Gastrocnemius medialis (tissue), 4 donors: ENCODE results near the gene ARHGAP27. TPM values are rescaled to one million over a fixed set of nuclear protein-coding genes. Genes with fewer than 3 reads are reported as not detected.

Source experiments
- ATAC-seq, 2 donors: fragments of 150-250 bp; one replicate each; pipeline ENCODE4 v1.9.1; 2016
- DNase-seq, 2 donors: peaks; one replicate each; pipeline ENCODE4 v3.0.0-alpha.2; 2019
- H3K27ac ChIP-seq, 4 donors: fragments of 200-600 bp; sonication (generic); 1 replicate in 1 of 4; 2 replicates in 3 of 4; pipeline ENCODE4 v1.5.1; 2016 to 2018; ENCODE audit warnings: mild to moderate bottlenecking in 2 of 4, moderate library complexity in 1 of 4
- H3K27me3 ChIP-seq, 3 donors: fragments of 200-600 bp; sonication (generic) in 2 of 3; 1 replicate in 1 of 3; 2 replicates in 2 of 3; pipeline versions ENCODE4 v1.5.1 to v1.6.0; 2016 to 2019; ENCODE audit warnings: mild to moderate bottlenecking in 1 of 3, moderate library complexity in 1 of 3
- H3K36me3 ChIP-seq, 2 donors: fragments of 200-600 bp; sonication (generic) in 1 of 2; one replicate each; pipeline ENCODE4 v1.5.1; 2017 to 2018
- H3K4me1 ChIP-seq, 2 donors: fragments of 200-600 bp; sonication (generic) in 1 of 2; one replicate each; pipeline ENCODE4 v1.5.1; 2016 to 2017; ENCODE audit warnings: mild to moderate bottlenecking in 2 of 2
- H3K4me3 ChIP-seq, 4 donors: fragments of 200-600 bp; sonication (generic) in 3 of 4; 1 replicate in 1 of 4; 2 replicates in 3 of 4; pipeline ENCODE4 v1.5.1; 2016 to 2019; ENCODE audit warnings: mild to moderate bottlenecking in 2 of 4
- H3K9me3 ChIP-seq, 3 donors: fragments of 200-600 bp; sonication (generic) in 2 of 3; 1 replicate in 1 of 3; 2 replicates in 2 of 3; pipeline ENCODE4 v1.5.1; 2016 to 2019
- CTCF ChIP-seq, 5 experiments: fragments of 450-650 bp in 3 of 5; fragments of 200-600 bp in 2 of 5; sonication (generic) in 2 of 5; IDR thresholded peaks in 4 of 5; conservative IDR thresholded peaks in 1 of 5; 1 replicate in 4 of 5; 2 replicates in 1 of 5; pipeline ENCODE4 v1.5.1; 2016 to 2019; ENCODE audit warnings: antibody characterized with exemption in 5 of 5, mild to moderate bottlenecking in 3 of 5, moderate library complexity in 3 of 5
- POLR2A ChIP-seq, 2 donors: fragments of 450-650 bp; IDR thresholded peaks; one replicate each; pipeline ENCODE4 v1.6.1; 2017; ENCODE audit warnings: antibody characterized with exemption in 2 of 2, mild to moderate bottlenecking in 2 of 2, moderate library complexity in 2 of 2
- in situ Hi-C, 4 donors: fragments of 200-750 bp; cut with MboI; loops; one replicate each; pipeline versions ENCODE4 v1.15.0 to v1.8.0; 2017; ENCODE audit warnings: low sequenced_read_pairs in 4 of 4
- intact Hi-C: fragments of 100-400 bp; cut with DNase I; formaldehyde crosslinking; loops from one replicate; pipeline ENCODE4 v1.15.1; 2023; ENCODE audit warnings: low total_unique reads
- total RNA-seq, 4 donors: library from RNA; depleted of rRNA; stranded (reverse); fragments of >200 nt; gene quantifications; one replicate each; pipeline versions ENCODE4 v1.1.0 to v1.2.3, GENCODE V29; 2016

ARHGAP27 gene
- total RNA-seq, 4 donors from 2014 or later = 4.2 to 6.0 (median 5.1) TPM

GRCh38 chr17:45391918-45392317, 40.8 kb downstream of the ARHGAP27 start:
- Histone ChIP-seq H3K36me3 (no peaks in the 10 kb centered on the region), H3K9me3 (no peaks in the 10 kb centered on the region), H3K4me3 (no peak overlapping the region), H3K27me3 (peaks cover 0 to 7% (median 0%) of the 10 kb centered on the region in 3 donors), H3K27ac (no peak overlapping the region), H3K4me1 (peaks cover 0 to 3% of the 10 kb centered on the region in 2 donors)
- DNase-seq = no peak
- intact Hi-C loops = no loop called here
- no peak for ATAC-seq
- TF ChIP-seq CTCF (IDR thresholded peaks at IDR 0.05 in 4 of 5, conservative IDR thresholded peaks at IDR 0.05 in 1 of 5) = no peak
- TF ChIP-seq POLR2A (IDR thresholded peaks at IDR 0.05) = no peak
- in situ Hi-C loops = no loop called here

- TF ChIP-seq CTCF (IDR thresholded peaks at IDR 0.05 in 4 of 5, conservative IDR thresholded peaks at IDR 0.05 in 1 of 5) = no peak
- TF ChIP-seq POLR2A (IDR thresholded peaks at IDR 0.05) = no peak
- DNase-seq = no peak
- intact Hi-C loops = no loop called here
- Histone ChIP-seq H3K9me3 (no peaks in the 10 kb centered on the region), H3K36me3 (no peaks in the 10 kb centered on the region), H3K4me3 (no peak overlapping the region), H3K27ac (no peak overlapping the region), H3K4me1 (peaks cover 0 to 3% of the 10 kb centered on the region in 2 donors), H3K27me3 (peaks cover 0 to 7% (median 0%) of the 10 kb centered on the region in 3 donors)
- in situ Hi-C loops = no loop called here
- ATAC-seq = no peak
These were observed 41.4 kb downstream of the ARHGAP27 start for GRCh38 chr17:45391291-45391690.

GRCh38 chr17:45389354-45389753, 43.3 kb downstream of the ARHGAP27 start:
- in situ Hi-C loops (loop anchor here (5.0 to 10.0 kb wide), 5 partner anchors 65 to 175 kb away; no protein-coding TSS in a partner anchor), intact Hi-C loops (no loop called here)
- H3K4me3 ChIP-seq = no peak overlapping the region
- peaks cover 0 to 6% of the 10 kb centered on the region in 2 donors for H3K4me1 ChIP-seq
- no peak overlapping the region for H3K27ac ChIP-seq
- no peaks in the 10 kb centered on the region for H3K36me3 ChIP-seq
- no peaks in the 10 kb centered on the region for H3K9me3 ChIP-seq
- no peak for TF ChIP-seq POLR2A (IDR thresholded peaks at IDR 0.05)
- no peak for TF ChIP-seq CTCF (IDR thresholded peaks at IDR 0.05 in 4 of 5, conservative IDR thresholded peaks at IDR 0.05 in 1 of 5)
- H3K27me3 ChIP-seq = peaks cover 0 to 7% (median 0%) of the 10 kb centered on the region in 3 donors
- no peak for ATAC-seq
- DNase-seq = no peak

GRCh38 chr17:45388604-45389325, 43.9 kb downstream of the ARHGAP27 start:
- DNase-seq (no peak), ATAC-seq (no peak)
- in situ Hi-C loops (loop anchor here (5.0 to 10.0 kb wide), 5 partner anchors 64 to 174 kb away; no protein-coding TSS in a partner anchor), intact Hi-C loops (no loop called here)
- peaks cover 0 to 6% of the 10 kb centered on the region in 2 donors for H3K4me1 ChIP-seq
- H3K4me3 ChIP-seq = no peak overlapping the region
- H3K27me3 ChIP-seq = peaks cover 0 to 7% (median 0%) of the 10 kb centered on the region in 3 donors
- no peaks in the 10 kb centered on the region for H3K36me3 ChIP-seq
- no peak overlapping the region for H3K27ac ChIP-seq
- H3K9me3 ChIP-seq = no peaks in the 10 kb centered on the region
- TF ChIP-seq CTCF (IDR thresholded peaks at IDR 0.05 in 4 of 5, conservative IDR thresholded peaks at IDR 0.05 in 1 of 5) = no peak
- TF ChIP-seq POLR2A (IDR thresholded peaks at IDR 0.05) = no peak
